Testis (tissue), 3 donors: ENCODE measurements around the gene ALG11. TPM values are rescaled to one million over a fixed set of nuclear protein-coding genes. Genes with fewer than 3 reads are reported as not detected.

Experiments used
- DNase-seq: peaks from one replicate; pipeline ENCODE4 v3.0.0-alpha.2; 2019
- H3K27ac ChIP-seq, 2 donors: fragments of 200-600 bp; sonication (generic); one replicate each; pipeline ENCODE4 v1.5.1; 2019
- H3K27me3 ChIP-seq: fragments of 200-600 bp; sonication (generic); one replicate; pipeline ENCODE4 v1.5.1; 2019
- H3K36me3 ChIP-seq: fragments of 200-600 bp; sonication (generic); one replicate; pipeline ENCODE4 v1.5.1; 2017; ENCODE audit warnings: low read depth; ENCODE audit errors: missing control alignments
- H3K4me1 ChIP-seq: fragments of 200-600 bp; sonication (generic); one replicate; pipeline ENCODE4 v1.5.1; 2019
- H3K4me3 ChIP-seq, 2 donors: fragments of 200-600 bp; sonication (generic); one replicate each; pipeline ENCODE4 v1.5.1; 2017 to 2019
- H3K9me3 ChIP-seq: fragments of 200-600 bp; sonication (generic); one replicate; pipeline ENCODE4 v1.5.1; 2017
- POLR2A ChIP-seq: fragments of 450-650 bp; IDR thresholded peaks from one replicate; pipeline ENCODE4 v1.6.1; 2017; ENCODE audit warnings: antibody characterized with exemption, mild to moderate bottlenecking, moderate library complexity
- WGBS, 2 donors: methylation state at CpG; one replicate each; pipeline ENCODE4 v1.1.5; 2018; 5-methylcytosine and 5-hydroxymethylcytosine counted together
- intact Hi-C: fragments of 100-400 bp; cut with DNase I; formaldehyde crosslinking; loops from one replicate; pipeline ENCODE4 v1.15.1; 2023; ENCODE audit warnings: low total_unique reads
- polyA plus RNA-seq: library from polyadenylated mRNA; stranded (reverse); fragments of 350-450 nt; fragmentation: Illumina TruSeq; extraction: RNeasy Lipid Tissue Mini Kit (QIAGEN cat#74804); gene quantifications from one replicate; pipeline ENCODE4 v1.2.3, GENCODE V29; 2014; ENCODE audit warnings: low read depth, low replicate concordance; ENCODE audit not compliant: insufficient read depth
- total RNA-seq, 2 donors: library from RNA; depleted of rRNA; stranded (reverse); fragments of >200 nt; gene quantifications; one replicate each; pipeline ENCODE4 v1.2.3, GENCODE V29; 2016
- TF ChIP-seq, protein P1 (sequence below), 3 experiments: fragments of 450-650 bp in 2 of 3; fragments of 200-600 bp in 1 of 3; sonication (generic) in 1 of 3; IDR thresholded peaks; one replicate each; pipeline ENCODE4 v1.5.1; 2016 to 2019; ENCODE audit warnings: antibody characterized with exemption in 3 of 3, mild to moderate bottlenecking in 2 of 3, moderate library complexity in 1 of 3

ALG11 gene
- total and polyA plus RNA-seq, 3 donors from 2014 or later, result 14.5 to 36.5 (median 24.4) TPM

DNA sequence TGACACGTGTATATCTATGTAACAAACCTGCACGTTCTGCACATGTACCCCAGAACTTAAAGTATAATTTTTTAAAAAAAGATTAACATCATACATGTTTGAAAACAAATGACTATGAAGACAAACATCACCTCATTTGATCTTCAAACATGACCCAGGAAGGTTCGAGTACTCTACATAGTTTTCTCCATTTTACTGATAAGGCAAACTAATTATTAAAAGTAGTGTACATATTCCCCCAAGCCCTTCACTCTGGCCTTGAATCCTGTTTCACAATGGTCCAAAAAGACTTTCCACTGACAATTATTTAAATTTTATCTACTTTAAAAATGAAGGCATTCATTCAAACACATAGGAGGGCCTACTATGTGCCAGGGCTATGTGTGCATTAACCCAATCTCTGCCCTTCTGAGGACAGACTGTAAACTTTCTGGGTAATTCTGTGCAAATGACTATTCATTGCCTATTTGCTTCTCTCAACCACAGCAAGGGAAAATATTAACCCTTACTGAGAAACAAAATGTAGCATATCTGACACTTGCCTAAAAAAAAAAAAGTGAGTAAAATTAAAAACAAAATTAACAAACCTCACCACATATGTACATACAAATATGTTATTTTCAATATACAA, 23.1 kb upstream of the ALG11 start:
- H3K27ac ChIP-seq, result no peak overlapping the region
- DNase-seq, result no peak
- intact Hi-C loops, result no loop called here
- no peak for TF ChIP-seq POLR2A
- TF ChIP-seq, protein P1, sequence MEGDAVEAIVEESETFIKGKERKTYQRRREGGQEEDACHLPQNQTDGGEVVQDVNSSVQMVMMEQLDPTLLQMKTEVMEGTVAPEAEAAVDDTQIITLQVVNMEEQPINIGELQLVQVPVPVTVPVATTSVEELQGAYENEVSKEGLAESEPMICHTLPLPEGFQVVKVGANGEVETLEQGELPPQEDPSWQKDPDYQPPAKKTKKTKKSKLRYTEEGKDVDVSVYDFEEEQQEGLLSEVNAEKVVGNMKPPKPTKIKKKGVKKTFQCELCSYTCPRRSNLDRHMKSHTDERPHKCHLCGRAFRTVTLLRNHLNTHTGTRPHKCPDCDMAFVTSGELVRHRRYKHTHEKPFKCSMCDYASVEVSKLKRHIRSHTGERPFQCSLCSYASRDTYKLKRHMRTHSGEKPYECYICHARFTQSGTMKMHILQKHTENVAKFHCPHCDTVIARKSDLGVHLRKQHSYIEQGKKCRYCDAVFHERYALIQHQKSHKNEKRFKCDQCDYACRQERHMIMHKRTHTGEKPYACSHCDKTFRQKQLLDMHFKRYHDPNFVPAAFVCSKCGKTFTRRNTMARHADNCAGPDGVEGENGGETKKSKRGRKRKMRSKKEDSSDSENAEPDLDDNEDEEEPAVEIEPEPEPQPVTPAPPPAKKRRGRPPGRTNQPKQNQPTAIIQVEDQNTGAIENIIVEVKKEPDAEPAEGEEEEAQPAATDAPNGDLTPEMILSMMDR (IDR thresholded peaks at IDR 0.05), result no peak
- WGBS, 2 donors, result 81 to 89% methylated on average over 3 of the region's 3 CpGs
- no peaks in the 10 kb centered on the region for H3K9me3 ChIP-seq
- no peaks in the 10 kb centered on the region for H3K27me3 ChIP-seq
- H3K4me1 ChIP-seq, result no peaks in the 10 kb centered on the region
- H3K36me3 ChIP-seq, result no peaks in the 10 kb centered on the region
- H3K4me3 ChIP-seq, result no peak overlapping the region

DNA sequence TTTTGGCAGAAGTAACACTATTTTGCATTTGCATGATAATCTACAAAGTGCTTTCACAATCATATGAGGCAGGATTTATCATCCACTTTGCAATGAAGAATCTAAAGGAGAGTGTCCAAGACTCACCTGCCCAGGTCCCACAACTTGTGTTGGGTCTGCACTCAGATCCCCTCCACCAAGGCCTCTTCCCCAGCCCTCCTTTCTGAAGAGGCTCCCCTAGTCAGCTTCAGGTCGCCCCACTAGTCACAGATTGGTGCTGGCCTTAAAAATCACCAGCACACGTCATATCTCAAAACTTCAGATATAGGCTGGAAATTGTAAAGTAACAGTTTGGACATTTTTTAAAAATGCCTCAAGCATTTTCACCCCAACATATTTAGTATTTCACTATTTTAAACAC, 18.5 kb upstream of the ALG11 start:
- no peak for TF ChIP-seq POLR2A
- TF ChIP-seq, protein P1 (IDR thresholded peaks at IDR 0.05), result no peak
- Histone ChIP-seq H3K27ac (no peak overlapping the region), H3K4me3 (no peak overlapping the region), H3K36me3 (no peaks in the 10 kb centered on the region), H3K27me3 (no peaks in the 10 kb centered on the region), H3K9me3 (no peaks in the 10 kb centered on the region), H3K4me1 (no peaks in the 10 kb centered on the region)
- DNase-seq, result no peak
- intact Hi-C loops, result no loop called here
- WGBS, 2 donors, result 81 to 90% methylated on average over 2 of the region's 2 CpGs

DNA sequence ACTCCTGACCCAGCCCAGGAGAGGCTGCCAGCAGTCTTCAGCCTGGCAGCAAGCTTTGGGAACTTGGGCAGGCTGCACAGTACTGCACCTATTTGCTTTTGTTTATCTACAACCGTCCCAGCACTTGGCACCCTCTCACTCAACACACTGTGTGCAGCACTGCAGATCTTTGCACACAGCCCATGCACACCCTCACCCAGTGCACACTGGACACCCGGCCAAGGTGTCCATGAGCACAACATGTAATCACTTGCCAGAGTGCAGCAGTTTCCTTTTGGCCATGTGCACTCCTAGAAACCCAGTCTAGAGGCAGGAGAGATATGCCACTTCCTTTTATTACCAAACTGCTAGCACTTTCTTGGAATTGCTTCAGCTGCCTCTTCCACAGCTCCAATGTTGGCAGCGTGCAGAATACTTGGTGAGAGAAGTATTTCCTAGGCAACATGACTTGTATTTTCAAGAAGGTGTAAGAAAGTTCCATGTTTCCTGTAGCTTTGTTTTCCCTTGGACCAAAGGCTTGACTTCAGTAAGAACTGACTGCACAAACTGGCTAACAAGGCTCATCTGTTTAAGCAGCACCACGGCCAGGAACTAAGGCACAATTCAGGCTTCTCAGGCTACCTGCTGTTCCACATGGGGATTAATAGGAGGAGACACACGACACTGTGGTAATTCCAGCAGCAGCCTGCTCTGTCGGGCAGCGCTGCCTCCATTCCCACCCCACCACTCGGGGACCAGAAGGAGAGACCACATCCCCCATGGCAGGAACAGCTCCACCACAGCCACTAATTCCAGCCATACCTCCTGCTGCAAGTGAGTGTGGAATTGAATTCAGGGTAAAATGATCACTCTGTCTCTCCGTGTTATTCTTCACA, 16.3 kb upstream of the ALG11 start:
- H3K36me3 ChIP-seq, result no peaks in the 10 kb centered on the region
- 42 to 56% methylated on average over 7 to 9 of the region's 9 CpGs for WGBS, 2 donors
- TF ChIP-seq, protein P1 (IDR thresholded peaks at IDR 0.05), result no peak
- TF ChIP-seq POLR2A, result no peak
- no peaks in the 10 kb centered on the region for H3K4me1 ChIP-seq
- H3K9me3 ChIP-seq, result no peaks in the 10 kb centered on the region
- DNase-seq, result no peak
- no peaks in the 10 kb centered on the region for H3K27me3 ChIP-seq
- no peak overlapping the region for H3K4me3 ChIP-seq
- intact Hi-C loops, result no loop called here
- no peak overlapping the region for H3K27ac ChIP-seq

DNA sequence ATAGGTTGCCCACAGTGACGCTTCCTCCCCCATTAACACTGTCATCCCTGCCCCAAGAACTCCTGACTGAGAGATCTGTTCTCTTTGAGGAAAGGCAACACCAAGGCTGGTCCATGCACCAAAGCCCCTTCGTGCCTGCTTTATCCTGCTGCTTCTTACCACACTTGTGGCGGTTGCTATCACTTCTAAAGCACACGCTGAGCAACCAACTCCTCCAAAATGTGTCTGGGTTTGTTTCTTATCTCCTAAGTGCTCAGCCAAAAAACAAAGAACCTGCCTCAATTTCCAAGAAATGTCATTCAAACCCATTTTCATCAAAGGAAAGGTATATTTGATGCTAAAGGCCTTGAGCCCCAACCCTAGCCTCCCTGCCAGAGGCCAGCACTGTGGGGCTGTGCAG, 15.6 kb upstream of the ALG11 start:
- DNase-seq, result no peak
- intact Hi-C loops, result no loop called here
- Histone ChIP-seq H3K27ac (no peak overlapping the region), H3K36me3 (no peaks in the 10 kb centered on the region), H3K27me3 (no peaks in the 10 kb centered on the region), H3K4me1 (no peaks in the 10 kb centered on the region), H3K4me3 (no peak overlapping the region), H3K9me3 (no peaks in the 10 kb centered on the region)
- 76 to 91% methylated on average over 4 of the region's 4 CpGs for WGBS, 2 donors
- TF ChIP-seq, protein P1 (IDR thresholded peaks at IDR 0.05), result no peak
- TF ChIP-seq POLR2A, result no peak
